Peyer's patch (tissue), 4 donors: ENCODE measurements around the gene FBXO31. TPM values are rescaled to one million over a fixed set of nuclear protein-coding genes. Genes with fewer than 3 reads are reported as not detected.

Source experiments
- DNase-seq, 3 donors: peaks; one replicate each; pipeline ENCODE4 v3.0.0-alpha.2; 2017 to 2019
- H3K27ac ChIP-seq, 4 donors: fragments of 200-600 bp; sonication (generic); one replicate each; pipeline ENCODE4 v1.5.1; 2016 to 2019
- H3K27me3 ChIP-seq, 2 donors: fragments of 200-600 bp; sonication (generic); one replicate each; pipeline ENCODE4 v1.5.1; 2019
- H3K36me3 ChIP-seq, 3 donors: fragments of 200-600 bp; sonication (generic); one replicate each; pipeline ENCODE4 v1.5.1; 2016 to 2019
- H3K4me1 ChIP-seq, 4 donors: fragments of 200-600 bp; sonication (generic); one replicate each; pipeline ENCODE4 v1.5.1; 2016 to 2019
- H3K4me3 ChIP-seq, 4 donors: fragments of 200-600 bp; sonication (generic); 1 replicate in 3 of 4; 2 replicates in 1 of 4; pipeline ENCODE4 v1.5.1; 2016 to 2019; ENCODE audit warnings: mild to moderate bottlenecking in 1 of 4
- H3K9me3 ChIP-seq, 4 donors: fragments of 200-600 bp; sonication (generic); one replicate each; pipeline ENCODE4 v1.5.1; 2016 to 2019; ENCODE audit warnings: mild to moderate bottlenecking in 1 of 4
- CTCF ChIP-seq, 6 experiments: fragments of 450-650 bp in 4 of 6; fragments of 200-600 bp in 2 of 6; sonication (generic) in 1 of 6; IDR thresholded peaks; one replicate each; pipeline ENCODE4 v1.5.1; 2017 to 2019; ENCODE audit warnings: antibody characterized with exemption in 6 of 6, mild to moderate bottlenecking in 3 of 6, moderate library complexity in 1 of 6
- POLR2A ChIP-seq, 2 donors: fragments of 450-650 bp; IDR thresholded peaks; one replicate each; pipeline ENCODE4 v1.5.1; 2017; ENCODE audit warnings: antibody characterized with exemption in 2 of 2, mild to moderate bottlenecking in 2 of 2, moderate library complexity in 2 of 2
- total RNA-seq, 4 donors: library from RNA; depleted of rRNA; stranded (reverse); fragments of >200 nt; gene quantifications; one replicate each; pipeline ENCODE4 v1.1.0, GENCODE V29; 2016

The FBXO31 gene
- total RNA-seq, 4 donors from 2014 or later, result 135 to 207 (median 191) TPM

- no peaks in the 10 kb centered on the region for H3K9me3 ChIP-seq
- no peak overlapping the region for H3K4me3 ChIP-seq
- no peak for TF ChIP-seq CTCF (IDR thresholded peaks at IDR 0.05)
- TF ChIP-seq POLR2A (IDR thresholded peaks at IDR 0.05), result no peak
- H3K36me3 ChIP-seq, result peaks cover 0 to 77% (median 0%) of the 10 kb centered on the region in 3 donors
- no peaks in the 10 kb centered on the region for H3K27me3 ChIP-seq
- DNase-seq, result peak in 1 of 3 donors; percentile 37
- peak overlapping the region in 1 of 4 donors; percentile 49 for H3K27ac ChIP-seq
- H3K4me1 ChIP-seq, result peaks cover 0 to 5% (median 0%) of the 10 kb centered on the region in 4 donors
Measured at GRCh38 chr16:87329436-87330256, 53.9 kb downstream of the FBXO31 start.

DNA sequence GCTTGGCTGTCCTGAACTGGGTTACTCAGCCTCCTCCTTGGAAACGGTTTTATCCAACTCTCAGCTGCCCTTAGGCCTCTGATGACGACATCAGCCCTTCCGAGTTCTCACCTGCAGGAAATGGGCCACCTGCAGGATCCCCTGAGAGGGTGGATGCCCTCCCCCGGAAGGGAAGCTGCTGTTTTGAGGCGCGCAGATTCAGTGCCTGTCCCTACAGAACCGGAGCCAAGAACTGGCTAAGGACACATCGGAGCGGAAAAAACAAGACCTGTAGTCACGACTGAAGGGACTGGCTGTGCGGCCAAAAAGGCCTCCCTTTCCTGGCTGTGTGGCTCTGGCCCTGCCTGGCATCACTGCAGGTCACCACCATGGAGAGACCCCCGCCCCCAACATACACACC is 54.7 kb downstream of the FBXO31 start:
- Histone ChIP-seq H3K4me3 (no peak overlapping the region), H3K4me1 (peaks cover 0 to 5% (median 0%) of the 10 kb centered on the region in 4 donors), H3K9me3 (no peaks in the 10 kb centered on the region), H3K36me3 (peaks cover 0 to 69% (median 0%) of the 10 kb centered on the region in 3 donors), H3K27ac (peak overlapping the region in 1 of 4 donors; percentile 49), H3K27me3 (no peaks in the 10 kb centered on the region)
- TF ChIP-seq POLR2A (IDR thresholded peaks at IDR 0.05), result no peak
- TF ChIP-seq CTCF (IDR thresholded peaks at IDR 0.05), result no peak
- DNase-seq, result peak in 2 of 3 donors; percentile 34 to 81

GRCh38 chr16:87327798-87328495 is 55.6 kb downstream of the FBXO31 start:
- H3K4me3 ChIP-seq, result no peak overlapping the region
- H3K27me3 ChIP-seq, result no peaks in the 10 kb centered on the region
- H3K27ac ChIP-seq, result no peak overlapping the region
- peaks cover 0 to 5% (median 0%) of the 10 kb centered on the region in 4 donors for H3K4me1 ChIP-seq
- peak in 1 of 3 donors; percentile 42 for DNase-seq
- H3K9me3 ChIP-seq, result no peaks in the 10 kb centered on the region
- TF ChIP-seq POLR2A (IDR thresholded peaks at IDR 0.05) (no peak), CTCF (IDR thresholded peaks at IDR 0.05) (no peak)
- peaks cover 0 to 60% (median 0%) of the 10 kb centered on the region in 3 donors for H3K36me3 ChIP-seq

DNA sequence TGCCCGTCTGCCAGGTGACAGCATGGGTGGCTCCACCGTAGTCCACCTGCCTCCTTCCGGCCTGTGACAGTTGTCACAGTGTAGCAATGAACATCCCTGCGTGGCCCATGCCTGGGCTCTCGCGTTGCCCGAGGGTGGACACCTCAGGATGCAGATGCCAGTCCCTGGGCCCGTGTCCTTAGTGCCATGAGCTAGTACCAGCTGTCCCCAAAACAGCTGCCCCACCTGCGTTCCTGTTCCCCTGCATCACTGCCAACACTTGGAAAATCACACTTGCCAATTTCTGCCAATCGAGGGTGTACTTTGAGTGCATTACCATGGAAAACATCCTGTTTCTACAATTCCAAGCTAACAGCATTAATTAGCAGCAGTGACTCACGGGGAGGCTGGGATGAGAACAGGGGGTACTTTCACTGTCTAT is 57.4 kb downstream of the FBXO31 start:
- TF ChIP-seq POLR2A (IDR thresholded peaks at IDR 0.05) (no peak), CTCF (IDR thresholded peaks at IDR 0.05) (no peak)
- DNase-seq, result peak in 1 of 3 donors; percentile 34
- Histone ChIP-seq H3K27ac (no peak overlapping the region), H3K27me3 (no peaks in the 10 kb centered on the region), H3K36me3 (peaks cover 0 to 44% (median 0%) of the 10 kb centered on the region in 3 donors), H3K4me3 (no peak overlapping the region), H3K9me3 (no peaks in the 10 kb centered on the region), H3K4me1 (peaks cover 0 to 5% (median 0%) of the 10 kb centered on the region in 4 donors)

- Histone ChIP-seq H3K27me3 (no peaks in the 10 kb centered on the region), H3K4me3 (no peak overlapping the region), H3K9me3 (no peaks in the 10 kb centered on the region), H3K36me3 (peaks cover 0 to 36% (median 0%) of the 10 kb centered on the region in 3 donors), H3K27ac (no peak overlapping the region), H3K4me1 (peaks cover 0 to 5% (median 0%) of the 10 kb centered on the region in 4 donors)
- peak in 1 of 3 donors; percentile 39 for DNase-seq
- no peak for TF ChIP-seq CTCF (IDR thresholded peaks at IDR 0.05)
- no peak for TF ChIP-seq POLR2A (IDR thresholded peaks at IDR 0.05)
Measured at GRCh38 chr16:87325423-87325858, 58.1 kb downstream of the FBXO31 start.
